HCT116 (cell line): Measurements from ENCODE around the gene RETREG1. TPM values are rescaled to one million over a fixed set of nuclear protein-coding genes. Genes with fewer than 3 reads are reported as not detected.

ENCODE experiments used
- ATAC-seq: fragments of 200-7000 bp; cut with Tn5 transposase; 2 replicates; pipeline ENCODE4 v1.9.1; 2020; ENCODE audit warnings: mild to moderate bottlenecking, moderate library complexity
- BruUV-seq: library from RNA; stranded (reverse); fragments of 400-500 nt; replicated peaks from 2 replicates; lab custom pipeline; 2021; lab: Mats Ljungman, UMichigan
- CTCF ChIA-PET: fragments of 300-600 bp; sonication (Branson Sonifier 250); formaldehyde crosslinking; loops from one replicate; lab custom pipeline; 2021; ENCODE audit warnings: antibody characterized with exemption; lab: Charles Lee
- POLR2A ChIA-PET: fragments of 300-600, 350-600 bp; sonication (Branson Sonifier 250); formaldehyde crosslinking; loops from one replicate; lab custom pipeline; 2021; ENCODE audit warnings: antibody characterized with exemption; lab: Charles Lee
- RAD21 ChIA-PET, 2 experiments: fragments of 300-600 bp; sonication (Branson Sonifier 250); formaldehyde crosslinking; loops; one replicate each; lab custom pipeline; 2023; ENCODE audit warnings: low total read pairs in 2 of 2; ENCODE audit not compliant: uncharacterized antibody in 2 of 2, unreplicated experiment in 2 of 2, low non-redundant PET in 1 of 2; lab: Charles Lee
- DNase-seq: peaks from one replicate; pipeline ENCODE4 v3.0.0-alpha.2; 2010; ENCODE audit warnings: low read depth, low spot score
- H2AFZ ChIP-seq: fragments of 200-600 bp; shearing (Covaris generic), sonication (generic); 2 replicates; pipeline ENCODE4 v1.6.1; 2017; ENCODE audit warnings: low read depth, mixed run types, mixed read lengths, antibody characterized with exemption, low read length; ENCODE audit not compliant: poor library complexity, severe bottlenecking
- H3K27ac ChIP-seq: 2 replicates; pipeline ENCODE4 v1.5.1; 2012; ENCODE audit warnings: low read depth, low read length
- H3K27me3 ChIP-seq: fragments of 200-600 bp; sonication (generic); 2 replicates; pipeline ENCODE4 v1.6.1; 2016; ENCODE audit warnings: mixed run types, low read length, mixed read lengths; ENCODE audit not compliant: insufficient read depth
- H3K36me3 ChIP-seq, 2 experiments: fragments of 200-500 bp in 1 of 2; fragments of 200-600 bp in 1 of 2; sonication (Bioruptor generic) in 1 of 2; sonication (generic) in 1 of 2; 2 replicates each; pipeline versions ENCODE4 v1.5.1 to v1.6.1; 2014 to 2016; ENCODE audit warnings: low read length in 2 of 2, inconsistent platforms in 1 of 2, mixed read lengths in 1 of 2, mixed run types in 1 of 2; ENCODE audit not compliant: insufficient read depth in 2 of 2, control insufficient read depth in 1 of 2
- H3K4me1 ChIP-seq, 2 experiments: fragments of 200-600 bp in 1 of 2; sonication (generic) in 1 of 2; 2 replicates each; pipeline versions ENCODE4 v1.5.1 to v1.6.1; 2012 to 2017; ENCODE audit warnings: low read length in 2 of 2, inconsistent platforms in 1 of 2, mild to moderate bottlenecking in 1 of 2, mixed read lengths in 1 of 2, mixed run types in 1 of 2, moderate library complexity in 1 of 2; ENCODE audit not compliant: insufficient read depth in 2 of 2, control insufficient read depth in 1 of 2
- H3K4me2 ChIP-seq: fragments of 200-600 bp; sonication (generic); 2 replicates; pipeline ENCODE4 v1.6.1; 2017; ENCODE audit warnings: mixed run types, low read length, mixed read lengths
- H3K4me3 ChIP-seq, 2 experiments: fragments of 200-600 bp in 1 of 2; sonication (generic) in 1 of 2; replicated peaks in 1 of 2; 2 replicates each; pipeline ENCODE4 v1.5.1; 2011 to 2016; ENCODE audit warnings: low read length in 2 of 2, control low read depth in 1 of 2, low read depth in 1 of 2, mild to moderate bottlenecking in 1 of 2, mixed read lengths in 1 of 2, mixed run types in 1 of 2
- H3K79me2 ChIP-seq: fragments of 200-600 bp; sonication (generic); 2 replicates; pipeline ENCODE4 v1.6.1; 2017; ENCODE audit warnings: mild to moderate bottlenecking, mixed run types, low read length, moderate library complexity, mixed read lengths; ENCODE audit not compliant: insufficient read depth
- H3K9ac ChIP-seq: fragments of 200-600 bp; sonication (generic); 2 replicates; pipeline ENCODE4 v1.6.1; 2016; ENCODE audit warnings: low read length, mixed read lengths
- H3K9me2 ChIP-seq: fragments of 200-600 bp; sonication (generic), shearing (Covaris generic); 2 replicates; pipeline ENCODE4 v1.6.1; 2017; ENCODE audit warnings: mixed run types, mild to moderate bottlenecking, moderate library complexity; ENCODE audit not compliant: insufficient read depth
- H3K9me3 ChIP-seq, 2 experiments: fragments of 200-500 bp in 1 of 2; fragments of 200-600 bp in 1 of 2; sonication (Bioruptor generic) in 1 of 2; sonication (generic) in 1 of 2; 2 replicates each; pipeline ENCODE4 v1.6.1; 2014 to 2017; ENCODE audit warnings: low read length in 2 of 2, mixed read lengths in 2 of 2, inconsistent platforms in 1 of 2, low read depth in 1 of 2, mild to moderate bottlenecking in 1 of 2, mixed run types in 1 of 2, moderate library complexity in 1 of 2; ENCODE audit not compliant: control insufficient read depth in 1 of 2, insufficient read depth in 1 of 2
- H4K20me1 ChIP-seq: fragments of 200-600 bp; sonication (generic), shearing (Covaris generic); 2 replicates; pipeline ENCODE4 v1.6.1; 2017; ENCODE audit warnings: mixed run types, mild to moderate bottlenecking, moderate library complexity; ENCODE audit not compliant: insufficient read depth
- CTCF ChIP-seq, 3 experiments: fragments of 200-600 bp in 1 of 3; sonication (generic) in 1 of 3; IDR thresholded peaks in 2 of 3; conservative IDR thresholded peaks in 1 of 3; 2 replicates each; pipeline ENCODE4 v1.5.1; 2012 to 2017; ENCODE audit warnings: low read depth in 2 of 3, low read length in 2 of 3, antibody characterized with exemption in 1 of 3, borderline replicate concordance in 1 of 3, control low read depth in 1 of 3, mild to moderate bottlenecking in 1 of 3, mixed read lengths in 1 of 3, mixed run types in 1 of 3, moderate library complexity in 1 of 3; ENCODE audit not compliant: insufficient read depth in 1 of 3
- EZH2 ChIP-seq: fragments of 200-600 bp; sonication (generic); IDR thresholded peaks from 2 replicates; pipeline ENCODE4 v1.6.1; 2017; ENCODE audit warnings: antibody characterized with exemption, mixed run types
- JUND ChIP-seq: IDR thresholded peaks from 2 replicates; pipeline ENCODE4 v1.6.1; 2012
- POLR2AphosphoS5 ChIP-seq: IDR thresholded peaks from 2 replicates; pipeline ENCODE4 v1.6.1; 2011; ENCODE audit warnings: mild to moderate bottlenecking, low read depth, low read length, moderate library complexity
- RAD21 ChIP-seq: IDR thresholded peaks from 2 replicates; pipeline ENCODE4 v1.6.1; 2012; ENCODE audit warnings: low read depth, mild to moderate bottlenecking
- SIN3A ChIP-seq: IDR thresholded peaks from 2 replicates; pipeline ENCODE4 v1.6.1; 2012; ENCODE audit warnings: low read depth
- YY1 ChIP-seq: IDR thresholded peaks from 2 replicates; pipeline ENCODE4 v1.6.1; 2011; ENCODE audit warnings: low read length, low read depth, moderate library complexity, mild to moderate bottlenecking; ENCODE audit not compliant: insufficient replicate concordance; ENCODE audit errors: extremely low read depth
- ZFX ChIP-seq: fragments of 450-650 bp; IDR thresholded peaks from 2 replicates; pipeline ENCODE4 v1.6.1; 2017
- intact Hi-C: fragments of 100-400 bp; cut with micrococcal nuclease; formaldehyde crosslinking; loops from 2 replicates; pipeline ENCODE4 v1.10.0; 2022
- total RNA-seq: library from RNA; stranded (reverse); gene quantifications from one replicate; pipeline ENCODE4 v1.2.1, GENCODE V29; 2021; ENCODE audit not compliant: unreplicated experiment

The RETREG1 gene
- total RNA-seq, 1 experiment from 2014 or later, result 6.0 TPM

DNA sequence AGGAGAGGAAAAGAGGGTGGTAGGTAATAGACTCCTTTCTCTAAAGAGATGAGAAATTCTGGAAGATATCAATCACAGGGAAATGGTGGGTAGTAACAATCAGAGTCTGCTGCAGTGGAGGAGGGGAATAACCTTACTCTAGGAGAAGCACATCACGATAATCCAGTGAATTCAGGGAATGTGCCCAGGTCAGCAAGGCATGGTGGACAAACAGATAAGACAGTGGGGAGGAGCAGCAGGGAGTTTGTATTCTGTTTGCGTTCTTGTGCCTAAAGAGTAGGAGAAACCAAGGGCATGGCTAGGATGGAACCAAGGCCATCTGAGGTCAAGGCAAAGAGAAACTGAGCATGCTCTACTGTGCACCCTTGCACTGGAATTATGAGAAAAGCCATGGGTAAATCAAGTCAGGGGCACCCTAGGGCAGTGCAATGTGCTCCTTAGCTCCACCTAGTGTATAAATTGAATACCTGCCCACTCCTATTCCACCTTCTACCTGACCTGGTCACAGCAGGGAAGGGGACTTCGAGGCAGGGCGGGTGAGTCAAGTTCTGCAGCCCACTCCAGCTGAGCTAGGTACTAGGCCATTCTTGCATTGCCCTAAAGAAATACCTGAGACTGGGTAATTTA lies 31.6 kb downstream of the RETREG1 start:
- no peak overlapping the region for H3K27ac ChIP-seq
- BruUV-seq, result no TSS peak
- no peaks in the 10 kb centered on the region for H3K79me2 ChIP-seq
- H4K20me1 ChIP-seq, result no peaks in the 10 kb centered on the region
- no peak overlapping the region for H3K9ac ChIP-seq
- ChIA-PET POLR2A (no interaction called here), CTCF (interaction anchor here (0.7 to 1.4 kb wide), 4 partner anchors 9 to 605 kb away, joined by 3 to 4 read pairs (median 3); no protein-coding TSS in a partner anchor), RAD21 (no interaction called here)
- intact Hi-C loops, result no loop called here
- no peak overlapping the region for H3K4me2 ChIP-seq
- H3K4me1 ChIP-seq, result no peaks in the 10 kb centered on the region
- no peak overlapping the region for H2AFZ ChIP-seq
- no peak overlapping the region for H3K4me3 ChIP-seq
- no peaks in the 10 kb centered on the region for H3K27me3 ChIP-seq
- H3K9me2 ChIP-seq, result no peaks in the 10 kb centered on the region
- DNase-seq (no peak), ATAC-seq (peak; percentile 97)
- no peak for TF ChIP-seq ZFX
- no peak for TF ChIP-seq POLR2AphosphoS5
- TF ChIP-seq SIN3A, result no peak
- no peak for TF ChIP-seq YY1
- 0 out of 2 replicates have a peak, but pooled peaks have one; percentile 4 for TF ChIP-seq RAD21
- no peak for TF ChIP-seq EZH2
- peak; percentile 5 to 75 (median 58); a peak in 5 of 6 replicates for TF ChIP-seq CTCF (IDR thresholded peaks at IDR 0.05 in 2 of 3, conservative IDR thresholded peaks at IDR 0.05 in 1 of 3; ENCODE audit: borderline replicate concordance in 1 of 3, insufficient read depth in 1 of 3, low read depth in 2 of 3, low read length in 2 of 3)
- no peak for TF ChIP-seq JUND
- H3K9me3 ChIP-seq, result no peaks in the 10 kb centered on the region
- H3K36me3 ChIP-seq, result no peaks in the 10 kb centered on the region
